ENCODE data around the gene ACP1. TPM values are rescaled to one million over a fixed set of nuclear protein-coding genes. Genes with fewer than 3 reads are reported as not detected.

Gene ACP1
- total and polyA plus RNA-seq, 2 experiments from 2014 or later: 189 to 281 TPM

DNA sequence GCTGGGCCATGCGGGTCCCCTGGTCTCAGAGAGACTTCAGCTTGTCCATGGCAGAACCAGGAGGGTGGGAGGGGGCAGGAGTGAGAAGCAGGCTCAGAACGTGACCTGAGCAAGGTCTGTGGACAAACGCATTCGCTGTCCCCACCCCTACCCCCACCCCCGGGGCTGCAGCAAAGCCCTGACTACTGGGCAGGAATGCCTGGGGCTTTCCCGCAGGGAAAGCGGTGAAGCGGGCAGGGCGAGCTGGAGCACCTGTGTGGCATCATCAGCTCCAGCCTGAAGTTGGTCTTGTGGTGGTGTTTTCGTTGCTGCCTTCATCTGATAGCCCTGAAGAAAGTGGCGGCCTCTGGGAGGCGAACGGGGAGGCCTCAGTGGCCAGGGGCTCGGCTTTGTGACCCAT is 49.2 kb downstream of the ACP1 start:
- Histone ChIP-seq H3F3A (replicated peaks; ENCODE audit: low read depth) (no peaks in the 10 kb centered on the region; the same call in 1 of the 2 replicates), H3K4me2 (no peak overlapping the region), H2AFZ (peak overlapping the region; percentile 56; the same call in 1 of the 2 replicates), H4K20me1 (replicated peaks; ENCODE audit: insufficient read depth) (no peaks in the 10 kb centered on the region), H3K36me3 (ENCODE audit: insufficient read depth) (no peaks in the 10 kb centered on the region), H3K4me3 (no peak overlapping the region), H3K27me3 (ENCODE audit: insufficient read depth) (no peaks in the 10 kb centered on the region), H3K9me2 (ENCODE audit: insufficient read depth) (no peaks in the 10 kb centered on the region), H3K79me2 (replicated peaks; ENCODE audit: insufficient read depth) (no peaks in the 10 kb centered on the region), H3K4me1 (ENCODE audit: insufficient read depth) (peaks cover 9% of the 10 kb centered on the region), H3K27ac (ENCODE audit: low read depth) (no peak overlapping the region)
- Mint-ChIP-seq H3K27ac (no peak overlapping the region), H3K4me3 (no peak overlapping the region), H3K36me3 (ENCODE audit: low read depth) (no peaks in the 10 kb centered on the region; the same call in 2 of the 3 replicates), H3K4me1 (peaks cover 38% of the 10 kb centered on the region), H3K27me3 (ENCODE audit: insufficient read depth, low read depth, poor library complexity) (peaks cover 2% of the 10 kb centered on the region), H3K9me3 (no peaks in the 10 kb centered on the region; the same call in 2 of the 3 replicates)
- DNase-seq (ENCODE audit: low spot score) (no peak), ATAC-seq (no peak; the same call in 2 of the 3 replicates)
- TF ChIP-seq, protein P1, sequence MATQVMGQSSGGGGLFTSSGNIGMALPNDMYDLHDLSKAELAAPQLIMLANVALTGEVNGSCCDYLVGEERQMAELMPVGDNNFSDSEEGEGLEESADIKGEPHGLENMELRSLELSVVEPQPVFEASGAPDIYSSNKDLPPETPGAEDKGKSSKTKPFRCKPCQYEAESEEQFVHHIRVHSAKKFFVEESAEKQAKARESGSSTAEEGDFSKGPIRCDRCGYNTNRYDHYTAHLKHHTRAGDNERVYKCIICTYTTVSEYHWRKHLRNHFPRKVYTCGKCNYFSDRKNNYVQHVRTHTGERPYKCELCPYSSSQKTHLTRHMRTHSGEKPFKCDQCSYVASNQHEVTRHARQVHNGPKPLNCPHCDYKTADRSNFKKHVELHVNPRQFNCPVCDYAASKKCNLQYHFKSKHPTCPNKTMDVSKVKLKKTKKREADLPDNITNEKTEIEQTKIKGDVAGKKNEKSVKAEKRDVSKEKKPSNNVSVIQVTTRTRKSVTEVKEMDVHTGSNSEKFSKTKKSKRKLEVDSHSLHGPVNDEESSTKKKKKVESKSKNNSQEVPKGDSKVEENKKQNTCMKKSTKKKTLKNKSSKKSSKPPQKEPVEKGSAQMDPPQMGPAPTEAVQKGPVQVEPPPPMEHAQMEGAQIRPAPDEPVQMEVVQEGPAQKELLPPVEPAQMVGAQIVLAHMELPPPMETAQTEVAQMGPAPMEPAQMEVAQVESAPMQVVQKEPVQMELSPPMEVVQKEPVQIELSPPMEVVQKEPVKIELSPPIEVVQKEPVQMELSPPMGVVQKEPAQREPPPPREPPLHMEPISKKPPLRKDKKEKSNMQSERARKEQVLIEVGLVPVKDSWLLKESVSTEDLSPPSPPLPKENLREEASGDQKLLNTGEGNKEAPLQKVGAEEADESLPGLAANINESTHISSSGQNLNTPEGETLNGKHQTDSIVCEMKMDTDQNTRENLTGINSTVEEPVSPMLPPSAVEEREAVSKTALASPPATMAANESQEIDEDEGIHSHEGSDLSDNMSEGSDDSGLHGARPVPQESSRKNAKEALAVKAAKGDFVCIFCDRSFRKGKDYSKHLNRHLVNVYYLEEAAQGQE (IDR thresholded peaks at IDR 0.05; ENCODE audit: unreplicated experiment): no peak
- TF ChIP-seq STAT1 (IDR thresholded peaks at IDR 0.05; ENCODE audit: unreplicated experiment) (no peak), EZH2 (IDR thresholded peaks at IDR 0.05; ENCODE audit: low read depth, unreplicated experiment) (no peak), JUNB (IDR thresholded peaks at IDR 0.05; ENCODE audit: unreplicated experiment) (no peak), ZNF331 (CRISPR knock-in tag; IDR thresholded peaks at IDR 0.05; ENCODE audit: low read depth) (no peak), NANOG (IDR thresholded peaks at IDR 0.05; ENCODE audit: borderline replicate concordance) (no peak), ZNF114 (CRISPR knock-in tag; IDR thresholded peaks at IDR 0.05) (no peak), EZH2phosphoT487 (IDR thresholded peaks at IDR 0.05; ENCODE audit: unreplicated experiment) (no peak), POLR2AphosphoS5 (IDR thresholded peaks at IDR 0.05; ENCODE audit: low read depth) (no peak), CREB1 (CRISPR knock-in tag; IDR thresholded peaks at IDR 0.05; ENCODE audit: low read depth) (no peak)
- TF ChIP-seq, protein P2, sequence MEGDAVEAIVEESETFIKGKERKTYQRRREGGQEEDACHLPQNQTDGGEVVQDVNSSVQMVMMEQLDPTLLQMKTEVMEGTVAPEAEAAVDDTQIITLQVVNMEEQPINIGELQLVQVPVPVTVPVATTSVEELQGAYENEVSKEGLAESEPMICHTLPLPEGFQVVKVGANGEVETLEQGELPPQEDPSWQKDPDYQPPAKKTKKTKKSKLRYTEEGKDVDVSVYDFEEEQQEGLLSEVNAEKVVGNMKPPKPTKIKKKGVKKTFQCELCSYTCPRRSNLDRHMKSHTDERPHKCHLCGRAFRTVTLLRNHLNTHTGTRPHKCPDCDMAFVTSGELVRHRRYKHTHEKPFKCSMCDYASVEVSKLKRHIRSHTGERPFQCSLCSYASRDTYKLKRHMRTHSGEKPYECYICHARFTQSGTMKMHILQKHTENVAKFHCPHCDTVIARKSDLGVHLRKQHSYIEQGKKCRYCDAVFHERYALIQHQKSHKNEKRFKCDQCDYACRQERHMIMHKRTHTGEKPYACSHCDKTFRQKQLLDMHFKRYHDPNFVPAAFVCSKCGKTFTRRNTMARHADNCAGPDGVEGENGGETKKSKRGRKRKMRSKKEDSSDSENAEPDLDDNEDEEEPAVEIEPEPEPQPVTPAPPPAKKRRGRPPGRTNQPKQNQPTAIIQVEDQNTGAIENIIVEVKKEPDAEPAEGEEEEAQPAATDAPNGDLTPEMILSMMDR (conservative IDR thresholded peaks at IDR 0.05; ENCODE audit: low read depth in 2 of 2): no peak
- TF ChIP-seq, protein P3, sequence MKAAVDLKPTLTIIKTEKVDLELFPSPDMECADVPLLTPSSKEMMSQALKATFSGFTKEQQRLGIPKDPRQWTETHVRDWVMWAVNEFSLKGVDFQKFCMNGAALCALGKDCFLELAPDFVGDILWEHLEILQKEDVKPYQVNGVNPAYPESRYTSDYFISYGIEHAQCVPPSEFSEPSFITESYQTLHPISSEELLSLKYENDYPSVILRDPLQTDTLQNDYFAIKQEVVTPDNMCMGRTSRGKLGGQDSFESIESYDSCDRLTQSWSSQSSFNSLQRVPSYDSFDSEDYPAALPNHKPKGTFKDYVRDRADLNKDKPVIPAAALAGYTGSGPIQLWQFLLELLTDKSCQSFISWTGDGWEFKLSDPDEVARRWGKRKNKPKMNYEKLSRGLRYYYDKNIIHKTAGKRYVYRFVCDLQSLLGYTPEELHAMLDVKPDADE (IDR thresholded peaks at IDR 0.05): no peak

Measured in GM23338 (cell line).